NCI-H2107 treated with DMSO at 0.1 percent for 48 hours (cell line): ENCODE measurements around the gene GINS2.
A peak's percentile ranks its signal among the peaks of the same experiment; 100 is the strongest.

Source experiments
- DNase-seq: peaks from one replicate; lab custom pipeline; 2025; ENCODE audit not compliant: unreplicated experiment; lab: John Stamatoyannopoulos, UW

Gene GINS2

DNA sequence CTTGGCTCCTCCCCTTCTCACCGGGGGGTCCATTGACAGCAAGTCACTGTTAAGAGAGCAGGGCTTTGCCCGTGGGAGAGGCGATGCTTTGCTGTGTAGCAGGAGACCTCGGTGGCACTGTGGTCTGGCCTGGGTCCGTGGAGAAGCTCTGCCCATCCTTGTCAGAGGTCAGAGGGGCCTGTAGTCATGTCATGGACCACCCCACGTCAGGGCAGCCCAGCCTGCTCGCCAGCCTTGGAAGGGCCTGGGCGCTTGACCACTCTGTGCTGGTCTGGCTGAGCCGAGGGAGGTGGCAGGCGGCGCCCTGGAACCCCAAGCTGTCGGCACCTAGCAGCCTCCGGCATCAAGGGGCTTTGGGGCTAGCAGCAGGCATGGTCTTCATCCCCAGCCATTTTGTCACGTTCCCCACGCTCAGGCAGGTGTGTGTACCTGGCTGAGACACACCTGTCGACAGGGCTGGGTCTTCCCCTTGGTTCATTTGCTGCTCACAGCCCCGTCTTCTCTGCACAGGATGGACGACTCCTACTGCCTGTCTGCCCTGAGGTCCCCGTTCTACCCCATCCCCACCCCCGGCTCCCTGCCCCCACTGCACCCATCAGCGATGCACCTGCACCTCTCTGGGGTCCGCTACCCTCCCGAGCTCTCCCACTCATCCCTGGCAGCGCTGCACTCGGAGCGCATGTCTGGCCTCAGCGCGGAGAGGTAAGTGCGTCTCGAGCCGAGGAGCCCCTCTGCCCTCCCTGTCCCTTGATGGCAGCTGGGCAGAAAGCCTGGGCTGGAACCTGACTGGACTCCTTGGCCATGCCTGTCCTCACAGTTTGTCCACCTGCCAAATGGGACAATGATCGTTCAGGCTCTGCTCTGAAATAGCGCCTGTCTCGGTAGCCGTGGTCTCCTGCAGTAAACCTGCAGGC lies 33.3 kb downstream of the GINS2 start:
- DNase-seq, result no peak

DNA sequence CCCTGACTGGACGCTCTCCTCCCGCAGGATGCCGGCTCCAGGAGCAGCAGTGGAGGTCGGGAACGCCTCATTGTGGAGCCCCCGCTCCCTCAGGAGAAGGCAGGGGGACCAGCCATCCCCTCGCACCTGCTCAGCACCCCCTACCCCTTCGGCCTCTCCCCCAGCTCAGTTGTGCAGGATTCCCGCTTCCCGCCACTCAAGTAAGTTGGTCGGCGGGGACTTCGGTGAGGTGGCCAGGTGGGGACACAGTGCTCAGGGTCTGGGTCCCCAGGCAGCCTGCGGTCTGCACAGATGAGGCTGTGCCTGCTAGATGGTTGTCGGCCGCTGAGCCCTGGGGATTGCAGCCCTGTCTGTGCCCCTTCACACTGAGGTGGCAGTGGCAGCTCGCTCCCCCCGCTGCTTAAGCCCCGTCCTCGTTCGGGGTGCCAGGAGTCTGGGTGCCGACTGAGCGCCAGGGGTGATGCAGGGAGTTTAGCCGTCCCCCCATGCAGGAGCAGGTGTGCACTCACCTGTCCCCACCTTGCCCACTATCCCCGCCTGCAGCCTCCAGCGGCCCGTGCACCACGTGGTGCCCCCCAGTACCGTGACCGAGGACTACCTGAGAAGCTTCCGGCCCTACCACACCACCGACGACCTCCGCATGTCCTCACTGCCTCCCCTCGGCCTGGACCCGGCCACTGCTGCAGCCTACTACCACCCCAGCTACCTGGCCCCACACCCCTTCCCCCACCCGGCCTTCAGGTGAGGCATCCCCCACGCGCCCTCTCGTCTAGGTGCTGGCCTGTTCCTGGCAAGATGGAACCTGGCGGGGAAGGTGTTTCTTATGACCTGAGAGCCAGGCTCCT lies 34.3 kb downstream of the GINS2 start:
- no peak for DNase-seq

DNA sequence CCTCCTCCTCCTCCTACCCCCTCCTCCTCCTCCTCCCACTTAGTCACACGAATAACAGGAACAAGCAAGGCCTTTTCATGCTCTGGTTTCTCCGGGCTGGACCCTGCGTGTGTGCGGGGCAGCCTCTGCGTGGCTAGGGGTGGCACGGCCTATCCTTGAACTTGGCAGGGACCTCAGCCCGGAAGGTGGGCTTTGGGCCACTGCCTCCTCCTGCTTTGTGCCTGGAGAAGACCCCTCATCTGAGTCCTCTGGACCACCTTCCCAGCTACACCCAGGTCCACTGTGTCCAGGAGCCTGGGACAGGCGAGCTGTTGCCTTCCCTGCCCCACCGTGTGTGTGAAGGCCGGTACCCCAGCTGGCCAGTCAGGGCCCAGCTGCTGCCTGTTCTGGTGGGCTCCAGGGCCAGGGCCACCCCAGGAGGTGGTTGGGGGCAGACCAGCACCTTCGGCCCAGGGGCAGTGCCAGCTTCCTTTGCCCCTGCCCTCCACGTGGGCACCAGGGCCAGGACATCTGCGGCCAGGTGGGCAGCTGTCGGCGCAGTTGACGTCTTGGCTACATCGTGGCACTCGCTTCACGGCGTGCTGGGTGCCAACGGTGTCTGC lies 35.4 kb downstream of the GINS2 start:
- DNase-seq, result no peak

DNA sequence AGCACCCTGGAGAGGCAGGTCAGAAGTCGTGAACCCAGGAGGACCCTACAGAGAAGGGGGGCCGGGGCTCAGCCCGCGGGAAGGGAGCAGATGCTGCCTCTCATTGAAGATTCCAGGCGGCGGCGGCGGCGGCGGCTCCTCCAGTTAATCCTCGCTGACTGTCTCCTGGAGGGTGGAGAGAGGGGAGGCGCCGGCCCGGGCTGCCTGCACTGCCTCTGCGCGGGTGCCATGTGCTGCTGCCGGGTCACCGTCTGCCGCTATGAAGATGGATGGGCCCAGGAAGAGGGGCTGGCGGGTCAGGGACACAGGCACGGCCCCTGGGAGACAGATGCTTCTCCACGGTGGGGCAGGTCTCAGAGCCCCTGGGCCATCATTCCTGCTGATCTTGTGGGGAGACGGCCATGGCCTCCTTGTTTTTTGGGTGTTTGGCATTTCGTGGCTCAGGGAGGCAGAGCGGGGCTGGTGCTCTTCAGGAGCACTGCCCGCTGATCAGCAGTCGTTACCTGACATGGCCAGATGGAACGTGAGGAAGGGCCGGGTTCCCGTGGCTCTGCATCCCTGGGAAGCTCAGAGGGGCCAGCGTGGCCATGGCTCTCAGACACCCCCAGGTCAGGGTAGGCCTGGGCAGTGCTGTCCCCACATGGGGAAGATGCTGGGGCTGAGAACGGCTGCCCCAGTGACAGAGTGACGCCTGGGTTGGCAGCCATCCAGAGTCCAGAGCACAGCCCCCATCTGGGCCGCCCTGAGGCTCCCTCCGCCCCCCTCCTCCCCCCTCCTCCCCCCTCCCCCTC lies 36.1 kb downstream of the GINS2 start:
- DNase-seq, result no peak

DNA sequence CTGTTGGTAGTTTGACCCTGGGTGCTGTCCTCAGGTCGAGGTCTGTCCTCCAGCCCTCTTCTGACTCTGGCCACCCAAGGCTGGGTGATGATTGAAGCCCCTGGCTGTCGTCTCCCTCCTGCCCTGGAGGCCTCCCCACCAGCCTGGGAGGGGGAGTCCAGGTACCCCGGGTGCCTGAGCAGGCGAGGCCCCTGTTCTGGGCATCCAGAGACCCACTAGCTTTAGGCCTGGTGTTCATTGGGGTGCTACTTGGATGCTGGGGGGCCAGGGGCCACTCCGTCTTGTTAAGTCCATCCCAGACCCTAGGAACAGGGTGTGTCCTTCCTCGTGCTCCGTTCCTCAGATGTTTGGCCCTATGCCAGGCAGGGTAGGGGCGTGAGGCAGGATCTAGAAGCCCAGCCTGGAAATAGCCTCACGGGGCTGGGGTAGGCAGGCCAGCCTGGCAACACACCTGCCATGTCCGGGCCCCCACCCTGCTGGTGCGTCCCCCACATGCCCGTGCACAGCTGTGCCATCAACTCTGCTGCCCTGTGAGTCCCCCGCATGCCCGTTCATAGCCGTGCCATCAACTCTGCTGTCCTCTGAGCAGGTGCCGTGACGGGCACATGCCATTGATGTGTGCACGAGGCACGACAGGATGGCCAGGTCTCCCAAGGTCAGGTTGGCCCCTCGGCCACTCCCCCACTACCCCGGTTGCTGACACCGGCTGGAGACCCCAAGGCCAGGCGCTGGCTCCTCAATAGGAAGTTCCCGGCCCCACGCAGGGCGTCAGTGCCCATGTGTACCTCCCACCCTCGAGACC lies 36.9 kb downstream of the GINS2 start:
- no peak for DNase-seq

DNA sequence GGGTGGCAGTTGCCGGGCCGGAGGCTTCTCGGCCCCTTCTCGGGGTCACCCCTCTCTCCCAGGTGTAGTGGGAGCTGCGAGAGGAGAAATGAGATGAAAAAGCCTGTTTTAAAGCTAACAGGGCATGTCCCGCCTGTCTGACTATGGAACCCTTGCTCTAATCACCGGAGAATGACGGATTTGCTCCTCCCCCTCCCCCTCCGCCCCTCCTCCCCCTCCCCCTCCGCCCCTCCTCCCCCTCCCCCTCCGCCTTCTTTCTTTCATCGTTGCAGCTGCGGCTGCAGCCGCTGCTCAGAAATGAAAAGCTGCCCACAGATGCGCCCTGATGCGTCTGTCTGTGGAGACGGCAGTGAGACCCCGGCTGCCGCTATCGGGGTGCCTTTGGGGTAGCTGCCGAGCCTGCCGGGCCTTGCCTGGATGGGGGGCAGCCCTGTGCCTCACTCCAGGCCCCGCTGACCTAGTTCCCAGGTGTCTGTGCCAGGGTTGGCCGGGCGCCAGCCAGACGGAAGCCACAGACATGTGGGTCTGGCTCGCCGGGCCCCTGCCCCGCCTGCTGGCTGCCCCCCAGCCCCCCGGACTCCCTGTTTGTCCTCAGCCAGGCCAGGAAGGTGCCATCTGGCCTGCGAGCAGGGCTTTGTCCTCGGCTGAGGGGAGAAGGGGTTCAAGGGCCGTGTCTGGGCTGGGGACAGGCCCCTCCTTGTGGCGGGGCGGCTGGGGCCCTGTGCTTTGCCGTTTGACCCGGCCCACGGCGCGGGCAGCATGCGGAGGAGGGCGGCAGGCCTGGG lies 37.7 kb downstream of the GINS2 start:
- no peak for DNase-seq

DNA sequence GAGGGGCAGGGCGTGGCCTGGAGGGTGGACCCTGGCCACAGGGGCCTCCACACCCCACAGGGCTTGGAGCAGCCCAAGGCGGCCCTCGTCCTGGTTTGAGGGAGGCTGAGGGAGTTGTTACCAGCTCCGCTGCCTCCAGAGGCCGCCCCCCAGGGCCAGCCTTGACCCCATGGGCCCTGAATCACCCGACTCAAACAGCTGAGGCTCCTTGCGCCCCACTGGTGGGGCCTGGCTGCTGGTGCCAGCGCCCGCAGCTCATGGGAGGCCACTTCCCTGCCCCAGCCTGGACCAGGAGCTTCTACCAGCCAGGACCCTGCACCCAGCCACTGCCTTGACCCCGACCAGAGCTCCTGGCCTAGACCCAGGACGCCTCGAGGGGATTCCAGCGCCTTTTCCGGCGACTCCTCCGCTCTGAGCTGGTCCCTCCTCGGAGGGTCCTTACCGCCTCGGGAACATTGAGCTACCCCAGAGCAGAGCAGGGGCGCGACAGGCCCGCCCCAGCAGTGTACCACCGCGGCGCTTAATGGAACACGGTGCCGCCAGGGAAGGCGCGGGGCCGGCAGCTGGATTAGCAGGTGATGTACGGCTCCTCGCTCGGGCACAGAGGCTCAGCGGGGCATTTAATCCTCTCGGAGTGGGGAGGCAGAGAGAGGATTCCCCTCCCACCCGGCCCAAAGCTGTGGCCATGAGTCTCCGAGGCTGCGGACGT lies 38.5 kb downstream of the GINS2 start:
- DNase-seq, result peak; percentile 30

DNA sequence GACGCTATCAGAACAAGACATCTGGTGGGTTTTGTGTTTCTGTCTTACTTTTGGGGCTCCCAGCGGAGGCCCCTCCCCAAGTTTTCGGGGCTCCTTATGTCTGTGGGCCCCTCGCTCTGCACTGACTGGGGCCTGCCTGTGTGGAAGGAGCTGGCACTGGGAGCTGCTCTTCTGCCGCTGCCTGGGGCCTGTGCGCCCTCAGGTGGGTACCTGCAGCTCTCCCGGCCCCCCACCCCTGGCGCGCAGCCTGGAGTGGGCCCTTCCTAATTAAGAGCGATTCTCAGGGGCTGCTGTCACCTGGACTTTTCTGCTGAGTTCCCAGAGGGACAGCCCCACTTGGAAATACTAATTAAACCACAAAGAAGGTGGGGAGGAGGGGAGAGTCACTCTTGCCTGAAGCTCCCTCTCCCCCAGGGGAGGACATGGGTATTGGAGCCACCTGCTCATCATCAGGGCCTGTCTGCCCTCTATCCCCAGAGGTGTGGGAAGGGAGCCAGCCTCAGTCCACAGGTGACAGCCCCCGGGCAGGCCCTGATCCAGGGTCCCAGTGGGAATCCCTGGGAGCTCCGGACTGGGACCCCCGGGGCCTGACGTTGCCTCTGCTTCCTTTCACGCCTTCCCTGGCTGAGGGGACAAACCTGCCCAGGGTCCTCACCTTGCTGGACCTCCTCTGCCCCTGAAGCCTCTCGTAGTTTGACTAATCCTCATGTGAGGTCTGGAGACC lies 39.2 kb downstream of the GINS2 start:
- DNase-seq, result peak; percentile 93

DNA sequence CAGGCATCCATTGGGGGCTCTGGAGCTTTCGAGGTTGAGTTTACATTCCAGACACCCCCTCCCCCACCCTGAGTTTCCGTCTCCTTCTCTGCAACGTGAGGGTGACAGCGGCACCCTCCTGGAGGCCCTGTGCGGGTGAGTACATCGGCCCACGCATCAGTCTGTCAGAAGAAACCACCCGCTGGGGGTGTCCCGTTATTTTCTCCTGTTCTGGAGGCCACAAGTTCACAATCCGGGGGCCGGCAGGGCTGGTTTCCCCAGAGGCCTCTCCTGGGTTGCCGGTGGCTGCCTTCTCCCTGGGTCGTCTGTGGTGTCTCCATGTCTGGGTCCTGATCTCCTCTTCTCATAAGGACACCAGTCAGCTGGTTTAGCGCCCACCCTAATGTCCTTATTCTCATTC lies 39.9 kb downstream of the GINS2 start:
- DNase-seq, result no peak

DNA sequence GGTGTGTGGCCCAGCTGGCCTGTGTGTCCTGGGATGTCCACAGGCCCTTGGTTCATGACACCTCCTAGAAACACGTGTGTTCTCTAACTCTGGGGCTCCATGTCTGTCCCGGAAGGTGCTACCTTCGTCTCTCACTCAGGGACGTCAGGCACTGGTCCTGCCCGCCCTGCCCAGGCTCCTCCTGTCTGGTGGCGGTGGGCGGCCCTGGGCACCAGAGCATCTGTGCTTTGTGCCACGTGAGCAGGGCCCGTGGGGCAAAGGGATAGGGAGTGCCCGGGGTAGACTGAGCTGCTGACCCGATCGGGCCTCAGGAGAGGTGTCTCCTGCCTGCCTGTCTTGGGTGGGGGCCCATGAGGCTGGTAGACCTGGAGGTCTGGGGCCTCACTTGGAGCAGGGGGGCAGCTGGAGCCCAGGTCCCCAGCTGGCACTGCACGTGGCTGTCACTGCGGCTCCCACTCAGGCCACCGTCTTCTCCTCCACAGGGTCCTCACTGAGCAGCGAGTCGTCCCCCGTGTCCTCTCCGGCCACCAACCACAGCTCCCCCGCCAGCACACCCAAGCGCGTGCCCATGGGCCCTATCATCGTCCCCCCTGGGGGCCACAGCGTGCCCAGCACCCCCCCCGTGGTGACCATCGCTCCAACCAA lies 40.6 kb downstream of the GINS2 start:
- DNase-seq, result no peak

DNA sequence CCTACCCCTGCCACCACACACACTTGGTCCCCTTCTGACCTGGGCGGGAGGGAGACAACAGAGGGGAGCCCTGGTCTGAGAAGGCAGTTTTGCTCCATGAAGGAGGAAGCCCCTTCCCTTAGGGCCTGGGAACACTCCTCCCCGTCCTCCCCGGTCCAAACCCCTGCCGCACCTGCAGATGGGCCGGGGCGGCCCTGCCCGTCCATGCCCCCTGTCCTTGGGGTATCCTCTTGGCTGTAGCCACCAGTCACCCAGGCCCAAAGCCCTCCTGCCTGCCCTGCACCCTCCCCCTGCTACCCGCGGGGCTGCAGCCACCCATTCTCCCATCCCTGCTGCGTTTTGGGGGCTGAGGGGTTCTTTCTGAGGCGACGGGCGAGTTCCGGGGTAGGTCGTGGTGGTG lies 41.8 kb downstream of the GINS2 start:
- DNase-seq, result no peak

DNA sequence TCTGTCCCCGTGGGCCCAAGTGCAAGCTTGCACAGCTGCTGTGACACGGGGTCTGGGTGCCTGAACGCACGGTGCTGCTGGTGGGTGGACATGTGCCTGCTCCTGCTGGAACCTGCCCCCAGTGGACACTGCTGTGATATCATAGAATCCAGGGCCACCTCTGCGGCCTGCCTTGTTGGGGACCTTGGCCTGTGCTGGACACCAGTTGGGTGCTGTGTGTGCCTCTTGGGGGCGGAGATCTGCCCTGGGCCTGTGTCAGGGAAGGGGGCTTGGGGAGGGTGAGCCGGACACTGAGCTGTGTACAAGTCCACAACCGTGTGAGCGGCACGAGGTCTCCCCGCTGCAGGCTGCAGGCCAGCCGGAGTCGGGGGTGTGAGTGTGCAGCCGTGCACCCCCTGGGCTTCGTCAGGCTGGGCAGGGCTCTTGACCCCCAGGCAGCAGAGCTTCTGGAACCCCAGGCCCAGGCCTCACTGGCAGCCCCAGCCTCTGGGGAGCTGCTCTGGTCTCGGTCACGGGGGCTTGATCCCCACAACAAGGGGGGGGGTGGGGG lies 42.3 kb downstream of the GINS2 start:
- DNase-seq, result no peak

DNA sequence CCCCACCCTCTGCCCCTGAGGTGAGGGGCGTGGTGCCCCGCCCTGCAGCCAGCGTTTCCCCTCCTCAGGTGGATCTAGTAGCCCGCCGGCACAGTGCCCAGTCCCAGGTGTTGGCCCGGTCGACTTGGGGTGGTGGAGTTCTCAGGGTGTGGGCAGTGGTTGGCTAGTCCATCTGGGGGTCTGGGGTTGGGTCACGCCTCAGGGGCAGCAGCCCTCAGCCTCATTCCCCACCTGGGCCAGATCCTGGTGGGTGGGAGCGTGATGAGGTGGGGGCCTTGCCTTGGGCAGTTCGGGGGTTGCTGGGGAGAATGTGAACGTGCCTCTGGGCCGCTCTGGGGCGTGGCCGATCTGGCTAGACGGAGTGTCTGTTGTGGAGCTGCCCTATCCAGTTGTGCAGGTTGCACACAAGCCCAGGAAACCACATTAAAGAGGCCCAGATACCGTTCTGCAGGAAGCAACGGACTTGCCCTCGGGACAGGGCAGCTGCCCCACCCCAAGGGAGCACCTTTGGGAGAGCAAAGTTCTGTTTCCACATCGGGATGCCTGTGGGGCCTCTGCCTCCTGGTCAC lies 43.6 kb downstream of the GINS2 start:
- DNase-seq, result no peak

DNA sequence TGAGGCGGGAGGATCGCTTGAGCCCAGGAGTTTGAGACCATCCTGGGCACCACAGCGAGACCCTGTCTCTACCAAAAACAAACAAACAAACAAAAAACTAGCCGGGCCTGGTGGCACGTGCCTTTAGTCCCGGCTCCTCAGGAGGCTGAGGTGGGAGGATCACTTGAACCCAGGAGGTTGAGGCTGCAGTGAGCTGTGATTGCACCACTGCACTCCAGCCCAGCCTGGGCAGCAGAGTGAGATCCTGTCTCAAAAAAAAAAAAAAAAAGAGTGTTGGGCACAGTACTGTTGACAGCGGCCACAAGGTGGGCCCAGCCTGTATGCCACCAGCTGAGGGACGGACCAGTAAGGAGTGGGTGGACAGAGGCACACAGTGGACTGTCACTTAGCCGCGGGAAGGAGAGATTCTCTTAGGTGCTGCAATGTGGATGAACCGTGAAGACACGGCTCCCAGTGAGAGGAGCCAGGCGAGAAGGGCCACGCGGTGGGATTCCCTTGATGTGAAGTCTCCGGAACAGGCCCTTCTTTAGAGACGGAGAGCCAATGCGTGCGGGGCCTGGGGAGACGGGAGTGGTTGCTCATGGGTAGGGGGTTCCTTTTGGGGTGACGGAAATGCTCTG lies 44.6 kb downstream of the GINS2 start:
- DNase-seq, result no peak

DNA sequence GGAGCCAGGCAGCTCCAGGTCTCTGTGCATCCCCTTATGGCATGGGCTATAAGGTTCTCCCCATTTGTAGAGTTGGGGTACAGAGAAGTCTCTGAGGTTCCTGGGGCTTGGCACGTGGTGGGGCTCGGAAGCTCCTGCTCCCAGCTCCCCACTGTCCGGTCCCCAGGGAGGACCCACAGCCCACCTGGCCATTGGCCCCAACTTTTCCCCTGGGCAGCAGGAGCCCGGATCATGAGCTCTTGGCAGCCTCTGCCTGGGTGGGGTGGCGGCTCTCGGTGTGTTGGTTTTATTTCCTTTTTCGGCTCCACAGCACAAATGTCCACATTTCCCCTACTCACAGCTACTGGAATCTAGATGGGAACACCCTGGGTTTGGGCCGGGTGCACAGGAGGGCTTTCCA lies 45.1 kb downstream of the GINS2 start:
- DNase-seq, result no peak

DNA sequence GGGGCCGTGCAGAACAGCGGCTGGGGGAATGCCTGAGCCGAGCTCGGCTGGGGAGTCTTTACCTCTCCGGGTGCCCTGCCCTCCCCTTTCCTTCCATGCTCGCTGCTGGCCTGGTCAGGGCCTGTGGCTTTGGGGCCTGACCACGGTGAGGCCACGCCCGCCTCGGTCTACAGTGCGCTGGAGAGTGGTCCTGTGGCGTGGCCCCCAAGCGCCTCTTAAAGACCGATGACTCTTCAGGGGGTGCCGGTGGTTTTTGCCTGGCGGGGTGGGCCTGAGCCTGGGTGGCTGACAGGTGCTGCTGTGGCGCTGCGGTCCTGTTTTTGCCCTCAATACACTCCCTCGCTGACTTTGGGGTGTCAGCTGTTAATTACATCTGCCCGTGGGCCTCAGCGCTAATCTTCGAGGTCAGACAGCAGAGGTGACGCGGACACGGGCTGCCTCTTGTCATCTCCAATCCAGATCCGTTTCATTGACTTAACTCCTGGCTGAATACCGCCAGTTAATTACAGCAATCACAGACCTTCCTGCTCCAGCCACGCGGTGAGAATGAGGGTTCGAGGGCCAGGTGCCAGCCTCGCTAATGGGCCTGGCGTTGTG lies 45.9 kb downstream of the GINS2 start:
- DNase-seq, result peak; percentile 73
